Neural cell (in vitro differentiated cells): ENCODE data around the gene CXXC4. TPM values are rescaled to one million over a fixed set of nuclear protein-coding genes. Genes with fewer than 3 reads are reported as not detected.

Experiments used
- H2AFZ ChIP-seq: fragments of 200-600, 300-800 bp; sonication (generic), shearing (Covaris generic); 2 replicates; pipeline ENCODE4 v1.6.0; 2014; ENCODE audit warnings: low read depth, mild to moderate bottlenecking, antibody characterized with exemption, low read length, moderate library complexity
- H3F3A ChIP-seq: fragments of 200-600 bp; shearing (Covaris generic); 2 replicates; pipeline ENCODE4 v1.6.1; 2016; ENCODE audit warnings: mild to moderate bottlenecking, moderate library complexity, mixed read lengths, antibody characterized with exemption, low read length; ENCODE audit not compliant: insufficient read depth, poor library complexity, severe bottlenecking
- H3K27ac ChIP-seq: fragments of 200-600, 300-800 bp; sonication (generic), shearing (Covaris generic); 2 replicates; pipeline ENCODE4 v1.5.1; 2014; ENCODE audit warnings: mild to moderate bottlenecking, low read length, moderate library complexity
- H3K27me3 ChIP-seq: fragments of 300-800, 200-600 bp; sonication (generic), shearing (Covaris generic); 2 replicates; pipeline ENCODE4 v1.6.0; 2014; ENCODE audit warnings: mild to moderate bottlenecking, low read depth, low read length, moderate library complexity; ENCODE audit not compliant: insufficient read depth
- H3K36me3 ChIP-seq: fragments of 300-800, 200-600 bp; sonication (generic), shearing (Covaris generic); 2 replicates; pipeline ENCODE4 v1.5.1; 2014; ENCODE audit warnings: mild to moderate bottlenecking, antibody characterized with exemption, low read length, moderate library complexity; ENCODE audit not compliant: insufficient read depth
- H3K4me2 ChIP-seq: fragments of 300-800, 200-600 bp; sonication (generic), shearing (Covaris generic); 2 replicates; pipeline ENCODE4 v1.6.0; 2014; ENCODE audit warnings: mild to moderate bottlenecking, low read length
- H3K4me3 ChIP-seq: fragments of 300-800, 200-600 bp; sonication (generic), shearing (Covaris generic); 2 replicates; pipeline ENCODE4 v1.5.1; 2014; ENCODE audit warnings: mild to moderate bottlenecking, low read length, moderate library complexity
- H3K79me2 ChIP-seq: fragments of 200-600 bp; shearing (Covaris generic); replicated peaks from 2 replicates; pipeline ENCODE4 v1.6.0; 2014; ENCODE audit warnings: mild to moderate bottlenecking, low read length, moderate library complexity; ENCODE audit not compliant: insufficient read depth
- H3K9ac ChIP-seq: fragments of 300-800, 200-600 bp; sonication (generic), shearing (Covaris generic); 2 replicates; pipeline ENCODE4 v1.6.1; 2016; ENCODE audit warnings: mild to moderate bottlenecking, low read length, mixed read lengths
- H3K9me2 ChIP-seq: fragments of 200-600 bp; shearing (Covaris generic); 2 replicates; pipeline ENCODE4 v1.6.1; 2016; ENCODE audit warnings: mild to moderate bottlenecking, low read length, mixed read lengths; ENCODE audit not compliant: insufficient read depth
- H3K9me3 ChIP-seq: fragments of 200-600, 300-800 bp; sonication (generic), shearing (Covaris generic); 2 replicates; pipeline ENCODE4 v1.6.1; 2016; ENCODE audit warnings: mild to moderate bottlenecking, mixed run types, low read length, moderate library complexity, mixed read lengths
- H4K20me1 ChIP-seq: fragments of 200-600 bp; shearing (Covaris generic); 2 replicates; pipeline ENCODE4 v1.6.1; 2016; ENCODE audit warnings: mild to moderate bottlenecking, mixed run types; ENCODE audit not compliant: insufficient read depth
- CTCF ChIP-seq: fragments of 450-650 bp; IDR thresholded peaks from 2 replicates; pipeline ENCODE4 v1.5.1; 2014; ENCODE audit warnings: antibody characterized with exemption, mild to moderate bottlenecking, moderate library complexity; ENCODE audit not compliant: poor library complexity, severe bottlenecking
- EP300 ChIP-seq: fragments of 450-650 bp; conservative IDR thresholded peaks from 2 replicates; pipeline ENCODE4 v1.6.1; 2014; ENCODE audit warnings: antibody characterized with exemption, mild to moderate bottlenecking, moderate library complexity; ENCODE audit not compliant: poor library complexity, severe bottlenecking
- EZH2 ChIP-seq: fragments of 200-600, 300-800 bp; shearing (Covaris generic), sonication (generic); IDR thresholded peaks from 2 replicates; pipeline ENCODE4 v1.6.1; 2014; ENCODE audit warnings: antibody characterized with exemption, low read length, borderline replicate concordance, mild to moderate bottlenecking; ENCODE audit not compliant: insufficient read depth, poor library complexity, severe bottlenecking
- MXI1 ChIP-seq: fragments of 450-650 bp; conservative IDR thresholded peaks from 2 replicates; pipeline ENCODE4 v1.6.1; 2014; ENCODE audit warnings: antibody characterized with exemption, mild to moderate bottlenecking; ENCODE audit not compliant: poor library complexity, severe bottlenecking
- POLR2AphosphoS5 ChIP-seq: IDR thresholded peaks from 2 replicates; pipeline ENCODE4 v1.6.1; 2012
- RAD21 ChIP-seq: fragments of 450-650 bp; conservative IDR thresholded peaks from 2 replicates; pipeline ENCODE4 v1.6.1; 2014; ENCODE audit warnings: antibody characterized with exemption, mild to moderate bottlenecking, moderate library complexity
- REST ChIP-seq: IDR thresholded peaks from 2 replicates; pipeline ENCODE4 v1.6.1; 2012; ENCODE audit warnings: borderline replicate concordance
- SMC3 ChIP-seq: fragments of 450-650 bp; conservative IDR thresholded peaks from 2 replicates; pipeline ENCODE4 v1.6.1; 2014; ENCODE audit warnings: antibody characterized with exemption, mild to moderate bottlenecking, moderate library complexity; ENCODE audit not compliant: poor library complexity
- TAF1 ChIP-seq: IDR thresholded peaks from 2 replicates; pipeline ENCODE4 v1.6.1; 2012; ENCODE audit warnings: low read depth
- polyA plus RNA-seq: library from polyadenylated mRNA; depleted of rRNA; stranded (reverse); fragments of >200 nt; gene quantifications from 2 replicates; pipeline ENCODE4 v1.2.3, GENCODE V29; 2014

Gene CXXC4
- polyA plus RNA-seq, 1 donor from 2014 or later: 127 TPM

- no peaks in the 10 kb centered on the region for H3K27me3 ChIP-seq
- no peak overlapping the region for H3K4me3 ChIP-seq
- H3K9me3 ChIP-seq: no peaks in the 10 kb centered on the region
- no peak overlapping the region for H3K27ac ChIP-seq
- H3K79me2 ChIP-seq: peaks cover 11% of the 10 kb centered on the region
- no peaks in the 10 kb centered on the region for H4K20me1 ChIP-seq
- H3K9me2 ChIP-seq: no peaks in the 10 kb centered on the region
- no peak overlapping the region for H3K4me2 ChIP-seq
- H2AFZ ChIP-seq: no peak overlapping the region
- no peak overlapping the region for H3K9ac ChIP-seq
- no peaks in the 10 kb centered on the region for H3K36me3 ChIP-seq
- TF ChIP-seq RAD21: no peak
- no peak for TF ChIP-seq EP300
- TF ChIP-seq SMC3: no peak
- no peak for TF ChIP-seq TAF1
- no peak for TF ChIP-seq REST
- TF ChIP-seq EZH2: no peak
- no peak for TF ChIP-seq POLR2AphosphoS5
- TF ChIP-seq MXI1: no peak
- TF ChIP-seq CTCF: no peak
- H3F3A ChIP-seq: peaks cover 5% of the 10 kb centered on the region
Observed at GRCh38 chr4:104465201-104465600, 29.5 kb downstream of the CXXC4 start.

GRCh38 chr4:104462641-104463040 lies 32.1 kb downstream of the CXXC4 start:
- no peak for TF ChIP-seq POLR2AphosphoS5
- no peak for TF ChIP-seq MXI1
- TF ChIP-seq REST: no peak
- no peak for TF ChIP-seq RAD21
- TF ChIP-seq CTCF: no peak
- TF ChIP-seq SMC3: no peak
- no peak for TF ChIP-seq EP300
- no peak for TF ChIP-seq EZH2
- TF ChIP-seq TAF1: no peak
- Histone ChIP-seq H3K36me3 (no peaks in the 10 kb centered on the region), H3K9me2 (no peaks in the 10 kb centered on the region), H3K9ac (no peak overlapping the region), H3K27ac (no peak overlapping the region), H3F3A (no peaks in the 10 kb centered on the region), H3K4me3 (no peak overlapping the region), H3K9me3 (no peaks in the 10 kb centered on the region), H3K4me2 (no peak overlapping the region), H3K27me3 (no peaks in the 10 kb centered on the region), H3K79me2 (peaks cover 3% of the 10 kb centered on the region), H2AFZ (no peak overlapping the region), H4K20me1 (no peaks in the 10 kb centered on the region)
